GM04503 (cell line): ENCODE results near the gene PBXIP1.

Experiments
- DNase-seq: peaks from one replicate; pipeline ENCODE4 v3.0.0-alpha.2; 2012; ENCODE audit warnings: low read depth

Gene PBXIP1

DNA sequence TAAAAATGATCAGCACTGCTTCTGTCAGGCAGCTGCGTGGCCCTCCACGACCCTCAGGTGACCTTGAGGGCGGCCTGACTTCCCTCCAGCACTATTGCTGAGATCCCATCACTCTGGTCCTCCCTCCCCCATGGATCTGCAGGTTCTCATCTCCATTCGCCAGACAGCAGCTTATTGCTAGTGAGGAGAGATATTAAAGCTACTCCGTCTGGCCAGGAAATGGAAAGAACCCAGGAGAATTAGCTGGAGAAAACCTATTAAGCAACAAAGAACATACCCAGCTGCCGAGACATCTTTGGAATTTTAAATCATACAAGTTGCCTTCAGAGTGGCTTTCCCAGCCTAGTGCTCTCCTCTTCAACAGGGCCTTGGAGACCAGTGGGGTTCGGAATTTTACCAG is 60.1 kb downstream of the PBXIP1 start:
- DNase-seq: no peak
